Natural killer cell (primary cell): ENCODE measurements around the gene SPAG17. TPM values are rescaled to one million over a fixed set of nuclear protein-coding genes. Genes with fewer than 3 reads are reported as not detected.

Experiments used
- ATAC-seq, 3 donors: fragments of 150-1000 bp in 2 of 3; fragments of 200-7000 bp in 1 of 3; cut with Tn5 transposase; 1 replicate in 1 of 3; 2 replicates in 2 of 3; pipeline ENCODE4 v1.10.0; 2021; ENCODE audit warnings: mild to moderate bottlenecking in 2 of 3, moderate library complexity in 2 of 3
- DNase-seq, 2 donors: peaks; one replicate each; pipeline versions ENCODE4 v3.0.0 to v3.0.0-alpha.2; 2013 to 2021; ENCODE audit warnings: mixed read lengths in 1 of 2
- H3K27ac ChIP-seq: one replicate; pipeline ENCODE4 v1.5.1; 2013; ENCODE audit warnings: mild to moderate bottlenecking, low read length
- H3K27me3 ChIP-seq: one replicate; pipeline ENCODE4 v1.6.1; 2013; ENCODE audit warnings: low read length; ENCODE audit not compliant: control insufficient read depth, insufficient read depth
- H3K36me3 ChIP-seq: one replicate; pipeline ENCODE4 v1.6.1; 2013; ENCODE audit warnings: low read length; ENCODE audit not compliant: control insufficient read depth, insufficient read depth
- H3K4me1 ChIP-seq: one replicate; pipeline ENCODE4 v1.6.1; 2013; ENCODE audit warnings: low read length; ENCODE audit not compliant: control insufficient read depth, insufficient read depth
- H3K4me3 ChIP-seq: one replicate; pipeline ENCODE4 v1.5.1; 2013; ENCODE audit warnings: low read length
- H3K9me3 ChIP-seq: one replicate; pipeline ENCODE4 v1.6.1; 2013; ENCODE audit warnings: low read length; ENCODE audit not compliant: control insufficient read depth, insufficient read depth
- H3K27ac Mint-ChIP-seq, 2 donors: one replicate each; pipeline ENCODE4 v1.8.0; 2022; ENCODE audit warnings: mild to moderate bottlenecking in 2 of 2, mixed read lengths in 2 of 2, moderate library complexity in 1 of 2
- H3K27me3 Mint-ChIP-seq, 2 donors: one replicate each; pipeline ENCODE4 v1.8.0; 2022; ENCODE audit warnings: low read depth in 2 of 2, mixed read lengths in 2 of 2
- H3K36me3 Mint-ChIP-seq: one replicate; pipeline ENCODE4 v1.8.0; 2022; ENCODE audit warnings: mixed read lengths
- H3K4me1 Mint-ChIP-seq, 2 donors: one replicate each; pipeline ENCODE4 v1.8.0; 2022; ENCODE audit warnings: mixed read lengths in 2 of 2
- H3K4me3 Mint-ChIP-seq: one replicate; pipeline ENCODE4 v1.8.0; 2022; ENCODE audit warnings: mild to moderate bottlenecking, moderate library complexity, mixed read lengths
- H3K9me3 Mint-ChIP-seq, 2 donors: one replicate each; pipeline ENCODE4 v1.8.0; 2022; ENCODE audit warnings: mixed read lengths in 2 of 2
- CTCF ChIP-seq: fragments of 200-600 bp; IDR thresholded peaks from one replicate; pipeline ENCODE4 v1.8.0; 2022; ENCODE audit warnings: antibody characterized with exemption
- WGBS: methylation state at CpG from one replicate; pipeline ENCODE4 v1.1.7; 2013; ENCODE audit warnings: missing lambda C conversion rate; ENCODE audit not compliant: insufficient coverage; 5-methylcytosine and 5-hydroxymethylcytosine counted together
- intact Hi-C: fragments of 100-400 bp; cut with micrococcal nuclease; formaldehyde crosslinking; loops from one replicate; pipeline ENCODE4 v1.14.2; 2022
- total RNA-seq, 4 donors: library from RNA; stranded (reverse); fragments of 120-200 nt in 1 of 4; gene quantifications; one replicate each; pipeline versions ENCODE4 v1.2.3 to v1.2.4, GENCODE V29; 2013 to 2022

Gene SPAG17
- total RNA-seq, 3 donors from 2014 or later (not counting 1 experiment from before 2014, with no cell fraction given) = not detected

- H3K9me3 Mint-ChIP-seq = peaks cover 2% of the 10 kb centered on the region in 2 donors
- H3K4me1 Mint-ChIP-seq = no peaks in the 10 kb centered on the region
- Histone ChIP-seq H3K9me3 (no peaks in the 10 kb centered on the region), H3K4me3 (no peak overlapping the region), H3K4me1 (no peaks in the 10 kb centered on the region), H3K36me3 (no peaks in the 10 kb centered on the region), H3K27ac (no peak overlapping the region), H3K27me3 (no peaks in the 10 kb centered on the region)
- no peaks in the 10 kb centered on the region for H3K36me3 Mint-ChIP-seq
- TF ChIP-seq CTCF = no peak
- ATAC-seq (no peak), DNase-seq (no peak)
- H3K4me3 Mint-ChIP-seq = no peak overlapping the region
- peaks cover 0 to 10% of the 10 kb centered on the region in 2 donors for H3K27me3 Mint-ChIP-seq
- H3K27ac Mint-ChIP-seq = no peak overlapping the region
- intact Hi-C loops = no loop called here
- WGBS = 92% methylated on average over 2 of the region's 2 CpGs
These were observed 177.6 kb downstream of the SPAG17 start for GRCh38 chr1:118007391-118007790.

- peaks cover 5 to 6% of the 10 kb centered on the region in 2 donors for H3K9me3 Mint-ChIP-seq
- Histone ChIP-seq H3K4me3 (no peak overlapping the region), H3K27me3 (no peaks in the 10 kb centered on the region), H3K27ac (no peak overlapping the region), H3K4me1 (no peaks in the 10 kb centered on the region), H3K9me3 (no peaks in the 10 kb centered on the region), H3K36me3 (no peaks in the 10 kb centered on the region)
- no peak for ATAC-seq
- no peak for TF ChIP-seq CTCF
- no peak overlapping the region for H3K4me3 Mint-ChIP-seq
- intact Hi-C loops = no loop called here
- no peaks in the 10 kb centered on the region for H3K36me3 Mint-ChIP-seq
- no peak for DNase-seq
- peaks cover 0 to 8% of the 10 kb centered on the region in 2 donors for H3K27me3 Mint-ChIP-seq
- H3K27ac Mint-ChIP-seq = no peak overlapping the region
- 76% methylated on average over 5 of the region's 5 CpGs for WGBS
- H3K4me1 Mint-ChIP-seq = no peaks in the 10 kb centered on the region
These were observed 180.7 kb downstream of the SPAG17 start for GRCh38 chr1:118004312-118004711.

GRCh38 chr1:117985973-117986372 lies 199.1 kb downstream of the SPAG17 start:
- Mint-ChIP-seq H3K4me1 (no peaks in the 10 kb centered on the region), H3K36me3 (no peaks in the 10 kb centered on the region), H3K27me3 (peaks cover 8 to 24% of the 10 kb centered on the region in 2 donors), H3K27ac (no peak overlapping the region), H3K4me3 (no peak overlapping the region), H3K9me3 (peaks cover 0 to 2% of the 10 kb centered on the region in 2 donors)
- Histone ChIP-seq H3K36me3 (no peaks in the 10 kb centered on the region), H3K27ac (no peak overlapping the region), H3K4me3 (no peak overlapping the region), H3K27me3 (no peaks in the 10 kb centered on the region), H3K9me3 (no peaks in the 10 kb centered on the region), H3K4me1 (no peaks in the 10 kb centered on the region)
- WGBS = 80% methylated on average over 3 of the region's 3 CpGs
- ATAC-seq (no peak), DNase-seq (no peak)
- TF ChIP-seq CTCF = no peak
- intact Hi-C loops = no loop called here

- peaks cover 0 to 2% of the 10 kb centered on the region in 2 donors for H3K9me3 Mint-ChIP-seq
- no peaks in the 10 kb centered on the region for H3K4me1 Mint-ChIP-seq
- Histone ChIP-seq H3K9me3 (no peaks in the 10 kb centered on the region), H3K36me3 (no peaks in the 10 kb centered on the region), H3K4me1 (no peaks in the 10 kb centered on the region), H3K27ac (no peak overlapping the region), H3K4me3 (no peak overlapping the region), H3K27me3 (no peaks in the 10 kb centered on the region)
- H3K27ac Mint-ChIP-seq = no peak overlapping the region
- ATAC-seq = no peak
- no peak for DNase-seq
- peaks cover 8 to 24% of the 10 kb centered on the region in 2 donors for H3K27me3 Mint-ChIP-seq
- H3K36me3 Mint-ChIP-seq = no peaks in the 10 kb centered on the region
- no CpG with 5 or more reads among the region's 1 CpG for WGBS
- intact Hi-C loops = no loop called here
- no peak for TF ChIP-seq CTCF
- H3K4me3 Mint-ChIP-seq = no peak overlapping the region
These were observed 199.8 kb downstream of the SPAG17 start for GRCh38 chr1:117985239-117985638.
